Tibial artery (tissue), 4 donors: Measurements from ENCODE around the gene MT1A.
"Not testable (repeated sequence)": the region's sequence is repeated elsewhere in the genome, so short reads cannot be mapped to it uniquely, and the experiment has no call there.

Experiments used
- DNase-seq, 2 donors: peaks; one replicate each; pipeline ENCODE4 v3.0.0-alpha.2; 2019
- H3K27ac ChIP-seq, 2 donors: fragments of 200-600 bp; sonication (generic) in 1 of 2; 1 replicate in 1 of 2; 2 replicates in 1 of 2; pipeline ENCODE4 v1.5.1; 2018 to 2019; ENCODE audit warnings: mild to moderate bottlenecking in 1 of 2
- H3K27me3 ChIP-seq, 2 donors: fragments of 200-600 bp; sonication (generic) in 1 of 2; one replicate each; pipeline versions ENCODE4 v1.5.1 to v1.6.0; 2016 to 2019
- H3K36me3 ChIP-seq, 3 donors: fragments of 200-600 bp; sonication (generic) in 2 of 3; one replicate each; pipeline ENCODE4 v1.5.1; 2016 to 2019; ENCODE audit warnings: mild to moderate bottlenecking in 2 of 3
- H3K4me1 ChIP-seq, 4 donors: fragments of 200-600 bp; sonication (generic) in 2 of 4; 1 replicate in 3 of 4; 2 replicates in 1 of 4; pipeline ENCODE4 v1.5.1; 2016 to 2019
- H3K4me3 ChIP-seq, 2 donors: fragments of 200-600 bp; sonication (generic) in 1 of 2; 1 replicate in 1 of 2; 2 replicates in 1 of 2; pipeline ENCODE4 v1.5.1; 2018 to 2019; ENCODE audit warnings: mild to moderate bottlenecking in 2 of 2
- H3K9me3 ChIP-seq, 3 donors: fragments of 200-600 bp; sonication (generic) in 1 of 3; one replicate each; pipeline ENCODE4 v1.5.1; 2016 to 2019
- CTCF ChIP-seq, 2 experiments: fragments of 200-600 bp in 1 of 2; fragments of 450-650 bp in 1 of 2; IDR thresholded peaks; one replicate each; pipeline ENCODE4 v1.5.1; 2017 to 2019; ENCODE audit warnings: antibody characterized with exemption in 2 of 2, mild to moderate bottlenecking in 1 of 2, moderate library complexity in 1 of 2
- intact Hi-C: fragments of 100-400 bp; cut with DNase I; formaldehyde crosslinking; loops from one replicate; pipeline ENCODE4 v1.15.0; 2023; ENCODE audit warnings: low total_unique reads

The MT1A gene

GRCh38 chr16:56662357-56663354 is 24.2 kb downstream of the MT1A start:
- no peak for TF ChIP-seq CTCF (IDR thresholded peaks at IDR 0.05)
- H3K27me3 ChIP-seq = peaks cover 0 to 79% of the 10 kb centered on the region in 2 donors

GRCh38 chr16:56664506-56664905 is 26.0 kb downstream of the MT1A start:
- no peak overlapping the region for H3K4me3 ChIP-seq
- H3K27ac ChIP-seq = no peak overlapping the region
- intact Hi-C loops = no loop called here
- H3K4me1 ChIP-seq = peaks cover 0 to 24% (median 20%) of the 10 kb centered on the region in 4 donors
- peaks cover 3 to 85% of the 10 kb centered on the region in 2 donors for H3K27me3 ChIP-seq
- no peaks in the 10 kb centered on the region for H3K36me3 ChIP-seq
- no peak for TF ChIP-seq CTCF (IDR thresholded peaks at IDR 0.05)
- no peaks in the 10 kb centered on the region for H3K9me3 ChIP-seq
- DNase-seq = no peak

More at GRCh38 chr16:56662357-56663354, 24.2 kb downstream of the MT1A start:
- no peaks in the 10 kb centered on the region for H3K9me3 ChIP-seq
- no peaks in the 10 kb centered on the region for H3K36me3 ChIP-seq
- intact Hi-C loops = no loop called here
- H3K27ac ChIP-seq = no peak overlapping the region
- no peak overlapping the region for H3K4me3 ChIP-seq
- DNase-seq = no peak
- H3K4me1 ChIP-seq = peaks cover 0 to 28% (median 15%) of the 10 kb centered on the region in 4 donors

GRCh38 chr16:56665286-56666261 is 27.1 kb downstream of the MT1A start:
- not testable (repeated sequence) for H3K27ac ChIP-seq, H3K36me3 ChIP-seq, H3K4me3 ChIP-seq, H3K9me3 ChIP-seq, DNase-seq
- Histone ChIP-seq H3K27me3 (peaks cover 3 to 90% of the 10 kb centered on the region in 2 donors), H3K4me1 (peaks cover 0 to 28% (median 23%) of the 10 kb centered on the region in 4 donors)
- intact Hi-C loops = loop anchor here (5.0 kb wide), 1 partner anchor 37 kb away; no protein-coding TSS in a partner anchor

GRCh38 chr16:56667581-56668571 is 29.4 kb downstream of the MT1A start, which contains the start of gene MT1G:
Gene MT1G, minus strand, starts transcription at chr16:56668065. Its CDS starts 72 bp downstream, at chr16:56667993.
- no peak for TF ChIP-seq CTCF (IDR thresholded peaks at IDR 0.05)
- H3K27ac ChIP-seq = no peak within 1 kb of the TSS
- DNase-seq = peak in 1 of 2 donors; percentile 76
- no peaks in the 10 kb centered on the region for H3K36me3 ChIP-seq
- H3K27me3 ChIP-seq = peaks cover 3 to 90% of the 10 kb centered on the region in 2 donors
- H3K9me3 ChIP-seq = no peaks in the 10 kb centered on the region
- H3K4me3 ChIP-seq = peak within 1 kb of the TSS in 1 of 2 donors; percentile 28
- intact Hi-C loops = loop anchor here (5.0 kb wide), 1 partner anchor 34 kb away; no protein-coding TSS in a partner anchor
- peaks cover 0 to 24% (median 19%) of the 10 kb centered on the region in 4 donors for H3K4me1 ChIP-seq
